IMR-90 (cell line): ENCODE measurements around the gene INAFM1. TPM values are rescaled to one million over a fixed set of nuclear protein-coding genes. Genes with fewer than 3 reads are reported as not detected.

Experiments used
- CHD1 ChIP-seq: IDR thresholded peaks from 2 replicates; pipeline ENCODE4 v1.6.1; 2012; ENCODE audit warnings: low read depth, low read length, improper control_type of control experiment
- MAFK ChIP-seq: IDR thresholded peaks from 2 replicates; pipeline ENCODE4 v1.6.1; 2012; ENCODE audit warnings: low read depth, low read length, improper control_type of control experiment
- POLR2A ChIP-seq: IDR thresholded peaks from 2 replicates; pipeline ENCODE4 v1.6.1; 2012; ENCODE audit warnings: mild to moderate bottlenecking, low read depth, low read length
- SMC3 ChIP-seq: fragments of 150-350 bp; IDR thresholded peaks from 2 replicates; pipeline ENCODE4 v1.6.1; 2016; ENCODE audit warnings: low read depth, mild to moderate bottlenecking, antibody characterized with exemption, low read length, moderate library complexity
- polyA plus RNA-seq, 3 experiments: library from polyadenylated mRNA; depleted of rRNA; stranded (reverse); fragments of >200 nt; gene quantifications; 2 replicates each; pipeline ENCODE4 v1.2.3, GENCODE V29; 2012; ENCODE audit warnings: low replicate concordance in 1 of 3
- total RNA-seq: library from RNA; depleted of rRNA; stranded (reverse); fragments of >200 nt; gene quantifications from 2 replicates; pipeline ENCODE4 v1.2.3, GENCODE V29; 2012
- TF ChIP-seq, protein P1 (sequence below): fragments of 150-350 bp; IDR thresholded peaks from 2 replicates; pipeline ENCODE4 v1.6.1; 2016; ENCODE audit warnings: low read depth, mild to moderate bottlenecking, low read length, moderate library complexity, borderline replicate concordance

Gene INAFM1
- total and polyA plus RNA-seq, 2 of the 4 experiments (the other 2 are of a cell fraction), result 0.36 to 7.8 TPM

DNA sequence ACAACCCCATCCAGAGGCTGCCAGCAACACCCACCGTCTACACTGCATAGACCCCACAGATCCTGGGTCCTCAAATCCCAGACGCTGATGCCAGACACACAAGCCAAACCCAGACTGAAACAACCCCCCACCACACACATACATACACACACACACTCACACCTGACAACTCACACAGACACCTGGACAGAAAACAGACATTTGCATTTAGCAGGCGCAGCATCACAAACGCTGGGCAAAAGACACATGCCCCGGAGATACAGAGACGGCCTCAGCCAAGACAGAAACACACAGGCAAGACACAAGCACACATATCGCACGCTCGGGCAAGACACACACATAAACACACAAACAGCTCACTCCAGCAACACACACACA, 45.0 kb upstream of the INAFM1 start (continued):
- TF ChIP-seq CHD1 (no peak), SMC3 (no peak), POLR2A (no peak), MAFK (no peak)
- TF ChIP-seq, protein P1, sequence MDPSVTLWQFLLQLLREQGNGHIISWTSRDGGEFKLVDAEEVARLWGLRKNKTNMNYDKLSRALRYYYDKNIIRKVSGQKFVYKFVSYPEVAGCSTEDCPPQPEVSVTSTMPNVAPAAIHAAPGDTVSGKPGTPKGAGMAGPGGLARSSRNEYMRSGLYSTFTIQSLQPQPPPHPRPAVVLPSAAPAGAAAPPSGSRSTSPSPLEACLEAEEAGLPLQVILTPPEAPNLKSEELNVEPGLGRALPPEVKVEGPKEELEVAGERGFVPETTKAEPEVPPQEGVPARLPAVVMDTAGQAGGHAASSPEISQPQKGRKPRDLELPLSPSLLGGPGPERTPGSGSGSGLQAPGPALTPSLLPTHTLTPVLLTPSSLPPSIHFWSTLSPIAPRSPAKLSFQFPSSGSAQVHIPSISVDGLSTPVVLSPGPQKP, result no peak
